NCI-H774 (cell line): ENCODE measurements around the gene SESN2.

Experiments
- DNase-seq: peaks from one replicate; lab custom pipeline; 2025; lab: John Stamatoyannopoulos, UW

Gene SESN2

DNA sequence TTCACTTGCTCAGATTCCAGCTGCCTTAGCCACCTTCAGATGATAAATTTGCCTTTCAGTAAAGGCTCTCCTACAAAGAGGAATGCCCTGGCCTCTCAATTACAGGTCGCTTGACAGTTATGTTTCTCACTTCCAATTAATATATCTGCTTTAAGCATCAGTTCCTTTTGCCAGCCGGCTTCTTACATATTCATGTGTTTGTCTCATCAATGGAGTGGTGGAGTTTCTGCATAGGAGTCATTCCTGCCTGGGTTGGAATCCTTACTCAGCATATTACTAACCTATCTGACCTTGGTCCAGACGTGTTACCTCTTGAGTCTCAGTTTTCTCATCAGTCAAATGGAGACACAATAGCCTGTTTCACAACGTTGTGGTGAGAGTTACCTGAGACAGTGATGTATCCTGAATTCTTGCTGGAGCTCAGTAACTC is 9.4 kb upstream of the SESN2 start:
- DNase-seq: no peak

DNA sequence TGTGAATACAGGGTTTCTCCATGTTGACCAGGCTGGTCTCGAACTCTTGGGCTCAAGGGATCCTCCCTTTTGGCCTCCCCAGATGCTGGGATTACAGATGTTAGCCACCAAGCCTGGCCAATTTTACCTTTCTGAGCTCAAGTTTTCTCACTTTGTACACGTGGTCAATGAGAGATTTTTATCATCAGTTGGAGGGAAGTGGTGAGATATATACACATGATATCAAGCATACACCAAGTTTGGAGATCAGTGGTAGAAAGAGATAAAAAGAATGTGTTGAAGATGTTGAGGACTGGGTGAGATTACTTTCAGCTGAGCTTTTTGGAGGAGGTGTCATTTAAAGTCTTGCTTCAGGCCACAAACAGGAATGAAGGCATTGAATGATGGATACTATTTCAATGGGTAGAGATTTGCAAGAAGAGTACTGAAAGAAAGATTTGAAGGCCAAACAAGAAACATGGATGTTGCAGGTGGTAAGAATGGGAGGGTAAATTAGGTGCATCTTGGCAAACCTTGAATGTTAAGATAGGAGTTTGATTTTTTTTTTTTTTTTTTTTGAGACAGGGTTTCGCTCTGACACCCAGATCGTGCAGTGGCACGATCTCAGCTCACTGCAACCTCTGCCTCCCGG is 3.0 kb upstream of the SESN2 start:
- DNase-seq: no peak

DNA sequence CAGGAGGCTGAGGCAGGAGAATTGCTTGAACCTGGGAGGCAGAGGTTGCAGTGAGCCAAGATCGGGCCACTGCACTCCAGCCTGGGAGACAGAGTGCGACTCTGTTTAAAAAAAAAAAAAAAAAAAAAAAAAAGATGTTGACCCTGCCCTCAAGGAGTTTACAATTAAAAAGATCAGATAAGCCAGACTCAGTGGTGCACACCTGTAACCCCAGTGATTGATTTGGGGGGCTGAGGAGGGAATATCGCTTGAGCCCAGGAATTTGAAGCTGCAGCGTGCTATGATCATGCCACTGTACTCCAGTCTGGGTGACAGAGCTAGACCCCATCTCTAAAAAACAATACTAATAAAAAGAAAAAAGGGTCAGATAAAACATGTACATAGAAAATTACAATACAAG is 1.6 kb upstream of the SESN2 start:
- DNase-seq: no peak

DNA sequence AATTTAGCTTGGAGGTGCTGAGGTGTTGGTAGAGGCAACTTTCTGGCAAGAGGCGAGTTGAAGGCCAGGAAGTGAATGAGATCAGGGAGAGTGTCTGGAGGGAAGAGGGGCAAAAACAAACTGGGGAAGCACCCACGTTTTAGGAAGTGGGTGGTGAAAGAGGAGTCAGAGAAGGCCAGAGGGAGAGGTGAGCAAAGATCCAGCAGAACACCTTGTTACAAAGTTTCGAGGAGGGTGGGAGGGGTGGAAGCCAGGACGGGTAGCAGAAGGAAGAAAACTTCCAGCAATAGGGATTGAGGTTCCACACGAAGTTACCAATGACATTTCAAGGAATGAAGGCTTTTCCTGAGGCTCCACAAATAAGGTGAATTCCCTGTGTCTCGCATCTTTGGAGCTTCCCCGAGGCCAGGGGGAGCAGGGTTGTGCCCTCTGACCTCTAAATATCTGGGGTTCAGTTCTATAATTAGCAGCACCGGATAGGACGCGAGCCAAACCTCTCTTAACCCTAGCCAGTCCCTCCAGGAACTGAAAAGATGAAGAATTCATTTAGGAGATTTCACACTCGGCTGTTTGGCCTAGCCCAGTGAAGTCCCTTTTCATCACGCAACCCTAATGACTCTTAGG is 578 bp upstream of the SESN2 start:
- DNase-seq: no peak

DNA sequence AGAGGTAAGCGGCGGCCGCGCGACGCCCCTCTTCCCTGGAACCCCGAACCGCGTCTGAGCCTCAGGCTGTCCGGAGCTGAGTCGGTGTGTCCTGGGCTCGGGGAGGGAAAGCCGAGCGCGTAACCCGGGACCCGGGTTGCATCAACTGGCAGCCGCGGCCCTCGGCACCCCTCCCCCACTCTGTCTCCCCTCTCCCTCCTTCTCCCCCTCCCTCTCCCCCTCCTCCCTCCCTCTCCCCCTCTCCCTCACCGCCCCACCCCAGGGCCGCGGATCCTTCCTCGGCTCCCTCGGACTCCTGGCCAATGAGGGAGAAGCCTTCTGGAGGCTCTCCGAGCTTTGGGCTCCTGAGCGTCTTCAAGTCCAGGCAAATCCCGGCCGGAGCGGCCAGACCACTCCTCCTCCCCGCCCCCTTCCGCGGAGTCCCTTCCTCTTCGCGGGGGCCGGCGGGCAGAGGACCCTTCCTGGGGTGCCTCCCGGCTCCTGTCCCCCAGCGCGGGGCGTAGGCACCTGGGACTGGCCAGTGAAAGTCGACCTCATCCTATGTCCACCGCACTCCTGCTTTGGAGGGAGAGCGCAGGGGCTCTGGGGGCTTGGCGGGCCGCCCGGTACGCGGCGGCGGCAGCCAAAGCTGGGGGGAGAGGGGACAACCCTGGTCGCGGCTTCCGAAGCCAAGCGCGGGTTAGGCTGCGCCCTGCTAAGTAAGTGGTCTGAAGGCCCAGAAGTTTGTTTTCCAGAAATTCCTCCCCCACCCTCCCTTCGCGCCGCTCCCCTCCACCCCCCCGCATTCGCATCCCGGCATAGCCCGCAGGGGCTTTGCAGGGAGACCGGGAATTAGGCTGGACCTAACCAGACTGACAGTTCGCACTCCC is 850 bp downstream of the SESN2 start:
- no peak for DNase-seq

DNA sequence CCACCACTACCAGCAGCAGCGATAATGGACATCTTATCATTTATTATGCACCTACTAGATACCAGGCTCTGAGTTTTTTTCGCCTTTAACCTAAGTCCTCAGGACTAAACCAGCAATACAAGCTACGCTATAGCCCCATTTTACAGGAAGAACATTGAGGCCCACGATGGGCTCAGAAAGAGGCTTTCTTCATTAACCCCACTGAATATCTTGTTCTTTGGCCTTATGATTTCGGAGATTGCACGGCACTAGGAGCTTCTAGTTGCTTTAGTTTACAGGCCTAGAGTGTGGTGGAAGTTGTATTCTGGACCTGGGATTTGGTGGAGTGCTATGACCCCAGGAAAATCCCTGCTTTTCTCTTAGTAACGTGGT is 1.5 kb downstream of the SESN2 start:
- no peak for DNase-seq

DNA sequence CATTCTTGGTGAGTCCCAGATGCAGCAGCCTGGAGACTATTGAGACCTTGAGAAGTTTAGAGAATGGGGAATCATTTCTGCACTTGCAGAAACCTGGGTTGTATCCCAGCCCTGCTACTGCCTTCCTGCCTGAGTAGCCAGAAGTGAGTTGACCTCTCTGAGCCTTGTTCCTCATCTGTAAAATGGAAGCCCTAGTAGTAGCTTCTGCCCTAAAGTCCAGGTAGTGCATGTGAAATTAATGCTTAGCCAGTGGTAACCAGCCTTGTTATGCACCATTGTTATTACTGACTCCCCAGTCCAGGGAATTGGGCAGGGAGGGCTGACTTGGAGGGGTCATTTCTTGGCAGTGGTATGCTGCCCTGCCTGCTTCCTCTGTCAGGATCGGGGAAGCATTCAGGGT is 5.6 kb downstream of the SESN2 start:
- no peak for DNase-seq

DNA sequence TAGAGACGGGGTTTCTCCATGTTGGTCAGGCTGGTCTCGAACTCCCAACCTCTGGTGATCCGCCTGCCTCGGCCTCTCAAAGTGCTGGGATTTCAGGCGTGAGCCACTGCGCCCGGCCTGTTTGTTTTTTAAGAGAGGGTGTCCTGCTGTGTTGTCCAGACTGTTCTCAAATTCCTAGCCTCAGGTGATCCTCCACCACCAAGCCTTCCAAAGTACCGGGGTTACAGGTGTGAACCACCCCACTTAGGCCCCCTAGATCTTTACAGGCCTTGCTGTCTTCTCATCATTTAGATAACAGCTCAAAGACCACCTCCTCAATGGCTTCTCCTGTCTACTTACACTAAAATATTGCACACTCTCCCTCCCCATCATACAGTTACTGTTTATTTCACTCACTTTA is 6.3 kb downstream of the SESN2 start:
- no peak for DNase-seq

DNA sequence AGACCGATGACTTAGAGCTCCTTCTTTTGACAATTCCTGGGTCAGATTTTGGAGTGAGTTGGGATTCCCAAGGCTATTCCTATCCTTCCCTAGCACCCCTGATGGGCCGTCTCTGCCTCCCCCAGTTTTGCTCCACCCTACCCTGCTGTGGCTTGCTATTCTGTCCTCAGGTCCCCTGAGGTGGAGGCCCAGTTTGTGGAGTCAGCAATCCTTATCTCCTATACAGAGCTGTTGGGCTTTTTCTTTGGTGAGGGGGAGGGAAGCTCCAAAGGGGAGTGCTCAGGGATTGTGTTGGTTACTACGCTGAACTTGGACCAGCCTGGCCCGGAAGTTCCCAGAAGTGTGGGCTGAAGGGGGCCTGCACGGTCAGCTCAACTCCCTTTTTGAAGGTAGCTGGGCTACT is 7.6 kb downstream of the SESN2 start:
- DNase-seq: no peak

DNA sequence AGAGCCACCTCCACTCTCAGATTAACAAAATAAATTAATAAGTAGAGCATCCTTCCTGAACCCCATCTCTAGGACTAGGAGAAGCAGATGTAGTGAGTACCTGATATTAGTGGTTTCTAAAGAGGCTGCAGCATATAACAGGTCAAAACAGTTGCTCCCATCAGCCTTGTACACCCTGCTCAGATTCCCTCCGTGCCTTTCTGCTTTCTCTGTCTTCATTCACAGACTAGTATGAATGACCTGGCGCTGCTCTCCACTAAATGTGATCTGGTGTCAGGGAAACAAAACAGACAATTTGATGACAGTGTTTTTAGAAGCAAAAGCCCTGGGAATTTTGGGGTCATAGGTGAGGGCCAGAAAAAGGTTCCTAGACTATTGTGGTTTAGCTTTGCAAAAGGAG is 8.3 kb downstream of the SESN2 start:
- DNase-seq: no peak

DNA sequence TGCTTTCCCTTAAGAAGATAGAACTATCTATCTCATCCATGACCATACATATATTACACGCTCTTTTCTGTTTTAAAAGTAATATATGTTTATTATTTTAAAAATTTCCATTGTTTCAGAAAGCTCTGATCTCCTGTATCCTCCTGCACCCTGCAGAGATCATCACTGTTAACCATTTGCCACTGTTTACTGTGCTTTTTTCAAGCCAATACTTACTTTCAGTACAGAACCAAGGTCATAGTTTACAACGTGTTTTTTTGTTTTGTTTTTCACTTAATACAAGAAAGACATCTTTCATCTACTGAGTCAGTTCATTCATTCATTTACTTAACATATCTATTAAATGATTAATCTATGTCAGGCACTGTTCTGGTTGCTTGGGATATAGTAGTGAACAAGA is 10.2 kb downstream of the SESN2 start:
- DNase-seq: no peak

DNA sequence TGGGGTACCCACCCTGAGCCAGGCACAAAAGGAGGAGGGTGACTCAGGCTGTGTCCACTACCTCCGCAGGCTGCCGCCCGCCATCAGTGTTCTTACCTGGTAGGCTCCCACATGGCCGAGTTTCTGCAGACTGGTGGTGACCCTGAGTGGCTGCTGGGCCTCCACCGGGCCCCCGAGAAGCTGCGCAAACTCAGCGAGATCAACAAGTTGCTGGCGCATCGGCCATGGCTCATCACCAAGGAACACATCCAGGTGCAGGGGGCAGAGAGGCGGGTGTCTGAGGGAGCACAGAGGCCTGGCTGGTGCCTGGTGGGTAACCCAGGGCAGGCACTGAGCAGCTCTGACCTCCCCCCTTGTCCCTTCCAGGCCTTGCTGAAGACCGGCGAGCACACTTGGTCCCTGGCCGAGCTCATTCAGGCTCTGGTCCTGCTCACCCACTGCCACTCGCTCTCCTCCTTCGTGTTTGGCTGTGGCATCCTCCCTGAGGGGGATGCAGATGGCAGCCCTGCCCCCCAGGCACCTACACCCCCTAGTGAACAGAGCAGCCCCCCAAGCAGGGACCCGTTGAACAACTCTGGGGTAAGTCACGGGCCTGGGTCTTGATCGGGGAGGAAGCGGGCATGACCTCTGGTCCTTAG is 13.0 kb downstream of the SESN2 start:
- no peak for DNase-seq

DNA sequence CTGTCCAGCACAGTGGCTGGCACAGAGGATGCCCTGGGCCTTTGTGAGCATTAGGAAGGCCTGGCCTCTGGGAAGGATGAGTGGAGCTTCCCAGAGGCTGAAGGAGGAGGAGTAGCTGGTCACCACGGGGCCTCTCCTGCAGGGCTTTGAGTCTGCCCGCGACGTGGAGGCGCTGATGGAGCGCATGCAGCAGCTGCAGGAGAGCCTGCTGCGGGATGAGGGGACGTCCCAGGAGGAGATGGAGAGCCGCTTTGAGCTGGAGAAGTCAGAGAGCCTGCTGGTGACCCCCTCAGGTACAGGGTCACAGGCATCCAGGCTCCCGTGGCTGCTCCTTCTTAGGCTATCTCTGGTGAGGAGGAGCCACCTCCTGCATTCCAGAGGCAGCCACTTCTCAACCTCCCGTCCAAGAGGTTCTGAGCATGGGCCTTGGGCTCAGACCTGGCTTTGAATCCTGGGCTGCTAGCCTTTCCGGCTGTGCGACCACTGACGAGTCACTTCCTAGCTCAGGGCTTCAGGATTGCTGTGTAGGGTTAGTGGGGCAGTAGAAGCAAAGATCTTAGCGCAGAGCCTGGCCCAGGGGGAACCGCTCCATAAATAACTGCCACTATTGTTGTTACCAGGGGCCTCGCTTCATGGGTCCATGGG is 14.0 kb downstream of the SESN2 start:
- DNase-seq: no peak

DNA sequence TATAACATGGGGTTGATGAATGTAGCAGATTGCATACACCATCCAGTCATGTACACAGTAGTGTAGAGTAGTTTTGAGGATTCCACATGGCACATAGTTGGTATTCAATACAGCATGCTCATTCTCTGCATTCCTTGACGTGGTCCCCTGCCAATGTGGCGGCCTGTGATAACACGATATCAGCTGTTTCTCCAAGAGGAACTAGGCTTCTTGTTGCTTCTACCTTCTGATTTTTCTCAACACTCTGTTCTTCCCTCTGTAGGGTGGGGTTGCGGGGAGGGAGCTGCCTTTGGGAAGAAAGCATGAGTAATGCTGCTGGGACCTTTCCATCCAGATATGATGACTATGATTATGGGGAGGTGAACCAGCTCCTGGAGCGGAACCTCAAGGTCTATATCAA is 19.4 kb downstream of the SESN2 start:
- DNase-seq: no peak

DNA sequence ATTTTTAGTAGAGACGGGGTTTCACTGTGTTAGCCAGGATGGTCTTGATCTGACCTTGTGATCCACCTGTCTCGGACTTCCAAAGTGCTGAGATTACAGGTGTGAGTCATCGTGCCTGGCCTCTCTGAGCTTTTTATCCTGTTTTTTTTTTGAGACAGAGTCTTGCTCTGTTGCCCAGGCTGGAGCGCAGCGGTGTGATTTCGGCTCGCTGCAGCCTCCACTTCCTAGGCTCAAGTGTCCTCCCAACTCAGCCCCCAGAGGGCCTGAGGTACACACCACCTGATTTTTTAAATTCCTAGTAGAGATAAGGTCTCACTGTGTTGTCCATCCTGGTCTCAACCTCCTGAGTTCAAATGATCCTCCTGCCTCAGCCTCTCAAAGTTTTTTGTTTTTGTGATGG is 20.4 kb downstream of the SESN2 start:
- no peak for DNase-seq

DNA sequence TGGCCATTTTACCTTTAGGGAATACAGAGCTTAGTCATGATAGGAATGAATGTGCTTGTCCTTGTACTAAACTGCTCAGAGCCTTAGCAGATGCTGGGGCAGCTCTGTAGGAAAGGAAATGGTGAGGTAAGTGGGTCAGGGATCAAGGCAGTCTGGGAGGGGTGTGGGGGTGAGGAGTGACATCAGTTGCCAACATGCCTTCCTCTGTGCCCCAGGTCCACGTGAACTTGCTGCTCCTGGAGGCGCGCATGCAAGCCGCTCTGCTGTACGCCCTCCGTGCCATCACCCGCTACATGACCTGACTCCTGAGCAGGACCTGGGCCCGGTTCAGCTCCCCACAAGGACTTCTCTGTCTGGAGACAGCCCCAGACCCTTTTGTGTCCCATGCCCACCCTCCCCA is 21.2 kb downstream of the SESN2 start:
- no peak for DNase-seq

DNA sequence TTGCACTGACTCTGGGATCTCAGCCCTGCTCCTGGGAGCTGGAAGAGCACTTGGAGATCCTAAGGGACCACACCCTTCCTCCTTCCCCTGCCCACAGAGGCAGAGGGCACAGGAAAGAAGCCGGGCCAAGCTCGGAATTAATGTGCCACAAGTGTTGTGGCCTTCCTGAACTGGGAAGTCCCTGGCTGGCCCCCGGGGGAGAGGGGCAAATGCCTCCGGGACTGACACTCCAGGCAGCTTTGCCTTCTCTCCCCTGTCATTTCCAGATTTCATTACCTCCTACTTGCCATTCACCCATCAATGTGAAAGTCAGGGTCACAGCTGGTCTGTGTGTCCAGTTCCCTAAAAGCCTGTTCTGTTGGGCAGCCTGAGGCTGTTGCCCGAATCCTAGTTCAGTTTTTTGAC is 21.7 kb downstream of the SESN2 start:
- DNase-seq: no peak

DNA sequence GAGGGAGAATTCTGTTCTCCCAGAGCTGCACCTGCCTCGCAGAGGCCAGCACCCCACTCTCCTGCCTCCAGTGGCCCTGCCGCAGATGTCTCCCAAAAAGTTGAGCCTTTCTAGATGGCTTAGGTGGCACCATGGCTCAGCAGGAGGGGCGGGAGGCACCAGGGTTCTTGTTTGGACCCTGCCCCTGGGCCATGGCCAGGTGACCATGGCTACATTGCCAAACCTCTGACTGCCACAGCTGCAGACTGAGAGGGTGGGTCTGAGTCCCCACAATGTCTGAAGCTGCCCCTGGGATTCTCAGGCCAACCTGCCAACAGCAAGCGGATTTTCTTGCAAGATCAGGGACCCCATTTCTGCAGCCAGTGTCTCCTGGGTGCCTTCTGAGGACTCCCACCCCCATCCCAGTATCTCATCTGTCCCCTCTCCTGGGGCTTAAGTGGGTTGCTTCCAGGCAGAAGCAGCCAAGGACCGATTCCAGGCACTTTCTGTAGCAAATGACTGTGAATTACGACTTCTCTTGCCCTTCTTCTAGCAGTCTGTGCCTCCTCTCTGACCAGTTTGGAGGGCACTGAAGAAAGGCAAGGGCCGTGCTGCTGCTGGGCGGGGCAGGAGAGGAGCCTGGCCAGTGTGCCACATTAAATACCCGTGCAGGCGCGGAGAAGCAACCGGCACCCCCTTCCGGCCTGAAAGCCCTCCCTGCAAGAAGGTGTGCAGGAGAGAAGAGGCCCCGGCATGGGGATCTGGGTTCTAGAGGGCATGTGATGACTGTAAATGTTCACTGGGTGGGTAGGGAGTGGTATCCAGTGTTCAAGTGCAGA is 22.5 kb downstream of the SESN2 start:
- no peak for DNase-seq

DNA sequence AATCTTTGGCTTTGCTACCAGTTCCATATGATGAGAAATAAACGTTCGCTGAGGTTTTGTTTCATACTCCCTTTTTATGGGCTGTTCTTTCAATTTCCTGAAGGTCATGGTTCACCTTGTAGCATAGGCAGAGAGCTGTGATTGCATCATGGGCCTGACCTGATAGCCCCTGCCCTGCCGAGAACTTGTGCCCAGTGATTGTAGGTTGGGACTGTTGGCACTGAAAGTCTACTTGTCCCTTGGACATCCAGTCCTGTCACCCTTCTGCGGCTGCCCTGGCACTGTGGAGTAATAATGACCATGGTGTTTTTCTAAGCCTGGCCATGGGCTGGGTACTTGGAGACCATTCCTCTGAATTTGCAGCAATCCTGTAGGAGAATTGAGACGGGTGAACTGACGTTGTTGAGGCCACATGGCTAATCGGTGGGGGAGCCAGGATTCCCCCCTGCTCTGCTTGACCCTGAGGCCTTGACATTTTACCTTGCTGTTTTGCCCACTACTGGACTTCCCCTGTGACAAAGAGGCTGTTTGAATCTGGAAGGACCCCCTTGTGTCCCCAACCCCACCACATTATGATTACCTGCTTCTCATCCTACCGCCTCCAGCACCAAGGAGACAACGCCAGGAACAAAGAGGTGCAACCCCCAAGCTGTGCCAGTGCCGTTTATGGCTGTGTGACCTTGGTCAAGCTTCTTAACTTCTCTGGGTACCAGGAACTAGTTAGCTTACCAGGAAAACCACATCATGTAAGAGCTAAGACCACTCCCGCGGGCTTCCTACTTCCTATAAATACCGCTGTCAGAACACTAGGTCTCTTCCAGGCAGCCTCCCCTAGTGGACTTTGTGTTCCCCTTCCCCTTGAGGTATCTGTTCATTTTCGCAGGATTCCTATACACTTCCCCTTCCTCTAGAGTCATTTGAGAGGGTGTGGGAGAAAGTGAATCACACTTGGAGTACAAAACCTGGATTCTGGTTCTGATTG is 23.4 kb downstream of the SESN2 start:
- no peak for DNase-seq

DNA sequence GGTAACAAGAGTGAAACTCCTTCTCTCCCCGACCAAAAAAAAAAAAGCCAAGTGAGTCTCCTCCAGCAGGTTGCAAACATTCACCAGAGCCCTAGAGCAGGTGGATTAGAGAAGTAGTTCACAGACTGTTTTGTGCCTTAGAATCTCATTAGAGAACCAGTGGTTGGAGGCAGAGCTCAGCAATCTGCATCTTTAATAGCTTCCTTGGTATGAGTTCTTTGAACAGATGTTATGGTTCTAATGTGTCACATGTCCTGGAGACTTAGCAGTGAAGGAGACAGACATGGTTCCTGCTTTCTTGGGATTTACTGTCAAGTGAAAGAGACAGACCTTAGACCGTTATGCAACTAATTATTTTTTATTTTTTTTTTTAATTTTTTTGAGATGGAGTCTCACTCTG is 26.8 kb downstream of the SESN2 start:
- DNase-seq: no peak
